IMR-90 (cell line): ENCODE data around the gene KMT2E. TPM values are rescaled to one million over a fixed set of nuclear protein-coding genes. Genes with fewer than 3 reads are reported as not detected.
A peak's percentile ranks its signal among the peaks of the same experiment; 100 is the strongest.

Source experiments
- ATAC-seq: fragments of 200-7000 bp; cut with Tn5 transposase; 2 replicates; pipeline ENCODE4 v1.9.1; 2020; ENCODE audit warnings: low read depth, mild to moderate bottlenecking, moderate library complexity
- BruUV-seq: library from RNA; stranded (reverse); fragments of 400-500 nt; replicated peaks from 2 replicates; lab custom pipeline; 2021; lab: Mats Ljungman, UMichigan
- CTCF ChIA-PET: fragments of 300-600 bp; formaldehyde crosslinking; extraction: SDS; loops from one replicate; lab custom pipeline; 2021; ENCODE audit warnings: antibody characterized with exemption; lab: Yijun Ruan, JAX
- POLR2A ChIA-PET: fragments of 300-600 bp; sonication (Branson Sonifier 250); formaldehyde crosslinking; loops from one replicate; lab custom pipeline; 2022; ENCODE audit warnings: antibody characterized with exemption; ENCODE audit not compliant: unreplicated experiment; lab: Charles Lee
- DNase-seq: peaks from one replicate; pipeline ENCODE4 v3.0.0; 2013
- H2AFZ ChIP-seq: replicated peaks from 2 replicates; pipeline ENCODE3; 2013; ENCODE audit warnings: low read length, mild to moderate bottlenecking; ENCODE audit not compliant: poor library complexity
- H2AK5ac ChIP-seq: 2 replicates; pipeline ENCODE4 v1.6.1; 2013; ENCODE audit warnings: low read depth, low read length, inconsistent platforms
- H2AK9ac ChIP-seq: replicated peaks from 2 replicates; pipeline ENCODE3; 2013; ENCODE audit warnings: mild to moderate bottlenecking, low read depth, low read length, moderate library complexity; ENCODE audit not compliant: poor library complexity
- H2BK120ac ChIP-seq: 2 replicates; pipeline ENCODE4 v1.6.1; 2013; ENCODE audit warnings: low read depth, low read length, inconsistent platforms
- H2BK15ac ChIP-seq: 3 replicates; pipeline ENCODE4 v1.6.1; 2013; ENCODE audit warnings: low read depth, low read length, inconsistent platforms
- H2BK20ac ChIP-seq: 2 replicates; pipeline ENCODE4 v1.6.1; 2013; ENCODE audit warnings: low read depth, mild to moderate bottlenecking, inconsistent platforms, low read length, moderate library complexity
- H2BK5ac ChIP-seq: 2 replicates; pipeline ENCODE4 v1.6.1; 2013; ENCODE audit warnings: mild to moderate bottlenecking, low read depth, low read length, inconsistent platforms; ENCODE audit not compliant: poor library complexity, severe bottlenecking
- H3K14ac ChIP-seq: replicated peaks from 2 replicates; pipeline ENCODE4 v1.6.1; 2013; ENCODE audit warnings: low read depth, low read length, inconsistent platforms
- H3K18ac ChIP-seq: 2 replicates; pipeline ENCODE4 v1.6.1; 2013; ENCODE audit warnings: low read depth, low read length, control low read depth
- H3K23ac ChIP-seq: 2 replicates; pipeline ENCODE4 v1.6.1; 2013; ENCODE audit warnings: low read depth, low read length, inconsistent platforms
- H3K27ac ChIP-seq: 2 replicates; pipeline ENCODE4 v1.5.1; 2013; ENCODE audit warnings: mild to moderate bottlenecking, control low read depth, low read length; ENCODE audit not compliant: insufficient read depth
- H3K27me3 ChIP-seq: 2 replicates; pipeline ENCODE4 v1.6.1; 2013; ENCODE audit warnings: low read length; ENCODE audit not compliant: control insufficient read depth, insufficient read depth
- H3K36me3 ChIP-seq: 2 replicates; pipeline ENCODE4 v1.6.1; 2013; ENCODE audit warnings: low read length, mixed read lengths; ENCODE audit not compliant: control insufficient read depth, insufficient read depth
- H3K4ac ChIP-seq: 2 replicates; pipeline ENCODE4 v1.6.1; 2013; ENCODE audit warnings: low read depth, low read length, inconsistent platforms
- H3K4me1 ChIP-seq: 2 replicates; pipeline ENCODE4 v1.6.1; 2013; ENCODE audit warnings: low read length, mixed read lengths; ENCODE audit not compliant: control insufficient read depth, insufficient read depth
- H3K4me2 ChIP-seq: 2 replicates; pipeline ENCODE4 v1.6.1; 2013; ENCODE audit warnings: low read depth, mild to moderate bottlenecking, control low read depth, low read length, moderate library complexity
- H3K4me3 ChIP-seq: 2 replicates; pipeline ENCODE4 v1.5.1; 2013; ENCODE audit warnings: low read depth, mild to moderate bottlenecking, control low read depth, low read length, moderate library complexity; ENCODE audit not compliant: insufficient read depth
- H3K56ac ChIP-seq: 2 replicates; pipeline ENCODE4 v1.6.1; 2013; ENCODE audit warnings: low read length, inconsistent platforms; ENCODE audit not compliant: insufficient read depth; ENCODE audit errors: extremely low read depth
- H3K79me1 ChIP-seq, 2 experiments: 2 replicates each; pipeline ENCODE4 v1.6.1; 2013; ENCODE audit warnings: low read length in 2 of 2, inconsistent platforms in 1 of 2, low read depth in 1 of 2
- H3K9ac ChIP-seq: 2 replicates; pipeline ENCODE4 v1.6.1; 2013; ENCODE audit warnings: low read depth, low read length, control low read depth
- H3K9me1 ChIP-seq: 2 replicates; pipeline ENCODE4 v1.6.1; 2013; ENCODE audit warnings: low read length, inconsistent platforms; ENCODE audit not compliant: insufficient read depth
- H3K9me3 ChIP-seq: 2 replicates; pipeline ENCODE4 v1.6.1; 2013; ENCODE audit warnings: low read length; ENCODE audit not compliant: control insufficient read depth, insufficient read depth
- H4K20me1 ChIP-seq: 2 replicates; pipeline ENCODE4 v1.6.1; 2013; ENCODE audit warnings: low read length, inconsistent platforms; ENCODE audit not compliant: insufficient read depth
- H4K5ac ChIP-seq: 2 replicates; pipeline ENCODE4 v1.6.1; 2013; ENCODE audit warnings: mild to moderate bottlenecking, low read depth, low read length, control low read depth
- H4K8ac ChIP-seq, 2 experiments: 2 replicates each; pipeline ENCODE4 v1.6.1; 2013; ENCODE audit warnings: low read depth in 2 of 2, low read length in 2 of 2, control low read depth in 1 of 2, inconsistent platforms in 1 of 2
- H4K91ac ChIP-seq: 2 replicates; pipeline ENCODE4 v1.6.1; 2013; ENCODE audit warnings: low read depth, low read length, inconsistent platforms; ENCODE audit not compliant: insufficient read depth
- CTCF ChIP-seq: conservative IDR thresholded peaks from 2 replicates; pipeline ENCODE4 v1.5.1; 2012; ENCODE audit warnings: mild to moderate bottlenecking, low read depth, low read length, improper control_type of control experiment
- MAFK ChIP-seq: IDR thresholded peaks from 2 replicates; pipeline ENCODE4 v1.6.1; 2012; ENCODE audit warnings: low read depth, low read length, improper control_type of control experiment
- WGBS, 2 experiments: methylation state at CpG; one replicate each; pipeline versions ENCODE4 v1.1.5 to v1.1.7; 2013; ENCODE audit warnings: missing lambda C conversion rate in 2 of 2; ENCODE audit not compliant: insufficient read length in 1 of 2; ENCODE audit errors: extremely low coverage in 2 of 2; 5-methylcytosine and 5-hydroxymethylcytosine counted together
- dilution Hi-C: fragments of 300-500 bp; cut with HindIII; formaldehyde crosslinking; loops from one replicate; pipeline ENCODE4 v1.14.3; 2018; ENCODE audit warnings: low sequenced_read_pairs; ENCODE audit not compliant: unreplicated experiment
- in situ Hi-C: fragments of 300-500 bp; cut with MboI; formaldehyde crosslinking; loops from 3 replicates; pipeline ENCODE4 v1.14.3; 2019; ENCODE audit warnings: low sequenced_read_pairs, inconsistent platforms, mixed read lengths
- intact Hi-C: fragments of 100-400 bp; cut with micrococcal nuclease; formaldehyde crosslinking; loops from 2 replicates; pipeline ENCODE4 v1.10.0; 2022
- polyA plus RNA-seq, 3 experiments: library from polyadenylated mRNA; depleted of rRNA; stranded (reverse); fragments of >200 nt; gene quantifications; 2 replicates each; pipeline ENCODE4 v1.2.3, GENCODE V29; 2012; ENCODE audit warnings: low replicate concordance in 1 of 3
- total RNA-seq: library from RNA; depleted of rRNA; stranded (reverse); fragments of >200 nt; gene quantifications from 2 replicates; pipeline ENCODE4 v1.2.3, GENCODE V29; 2012

Gene KMT2E
- total and polyA plus RNA-seq, 2 of the 4 experiments (the other 2 are of a cell fraction), result 16.8 to 79.2 TPM

- no peak overlapping the region for H2AK9ac ChIP-seq
- CTCF ChIA-PET, result no interaction called here
- no peak overlapping the region for H2BK20ac ChIP-seq
- no peak overlapping the region for H4K5ac ChIP-seq
- no peak overlapping the region for H3K4me2 ChIP-seq
- H3K23ac ChIP-seq, result no peak overlapping the region
- no peak overlapping the region for H3K18ac ChIP-seq
- POLR2A ChIA-PET, result no interaction called here
- H2BK120ac ChIP-seq, result no peak overlapping the region
- H3K36me3 ChIP-seq, result peaks cover 14% of the 10 kb centered on the region; the same call in 1 of the 2 replicates
- no peaks in the 10 kb centered on the region for H3K27me3 ChIP-seq
- no peak overlapping the region for H3K4me3 ChIP-seq
- dilution Hi-C loops (no loop called here), intact Hi-C loops (no loop called here), in situ Hi-C loops (loop anchor here (25.0 kb wide), 1 partner anchor 204 kb away; no protein-coding TSS in a partner anchor)
- H3K9me1 ChIP-seq, result peaks cover 13% of the 10 kb centered on the region
- TF ChIP-seq CTCF, result no peak
- 0 out of 2 replicates have a peak, but pooled peaks have one; percentile 15 for TF ChIP-seq MAFK
- H4K8ac ChIP-seq, result no peak overlapping the region
- peaks cover 25 to 72% of the 10 kb centered on the region in 2 experiments for H3K79me1 ChIP-seq
- no peak for ATAC-seq
- H2AK5ac ChIP-seq, result no peak overlapping the region
- no peak for DNase-seq
- no peak overlapping the region for H3K9ac ChIP-seq
- BruUV-seq, result no TSS peak
- no peak overlapping the region for H2BK15ac ChIP-seq
- H3K14ac ChIP-seq, result no peak overlapping the region
- no peak overlapping the region for H2BK5ac ChIP-seq
- H3K27ac ChIP-seq, result no peak overlapping the region
- no peak overlapping the region for H3K4ac ChIP-seq
- no peak overlapping the region for H3K56ac ChIP-seq
- H4K91ac ChIP-seq, result no peak overlapping the region
- WGBS, 2 experiments, result no CpG with 5 or more reads among the region's 10 CpGs
- H3K9me3 ChIP-seq, result no peaks in the 10 kb centered on the region
- no peak overlapping the region for H2AFZ ChIP-seq
- peaks cover 22% of the 10 kb centered on the region; the same call in 1 of the 2 replicates for H4K20me1 ChIP-seq
- peaks cover 6% of the 10 kb centered on the region for H3K4me1 ChIP-seq
These were observed 118.8 kb downstream of the KMT2E start for GRCh38 chr7:105132835-105133234.
